ENCODE data around the gene TNS3.
"Not testable (repeated sequence)": the region's sequence is repeated elsewhere in the genome, so short reads cannot be mapped to it uniquely, and the experiment has no call there.

Gene TNS3

DNA sequence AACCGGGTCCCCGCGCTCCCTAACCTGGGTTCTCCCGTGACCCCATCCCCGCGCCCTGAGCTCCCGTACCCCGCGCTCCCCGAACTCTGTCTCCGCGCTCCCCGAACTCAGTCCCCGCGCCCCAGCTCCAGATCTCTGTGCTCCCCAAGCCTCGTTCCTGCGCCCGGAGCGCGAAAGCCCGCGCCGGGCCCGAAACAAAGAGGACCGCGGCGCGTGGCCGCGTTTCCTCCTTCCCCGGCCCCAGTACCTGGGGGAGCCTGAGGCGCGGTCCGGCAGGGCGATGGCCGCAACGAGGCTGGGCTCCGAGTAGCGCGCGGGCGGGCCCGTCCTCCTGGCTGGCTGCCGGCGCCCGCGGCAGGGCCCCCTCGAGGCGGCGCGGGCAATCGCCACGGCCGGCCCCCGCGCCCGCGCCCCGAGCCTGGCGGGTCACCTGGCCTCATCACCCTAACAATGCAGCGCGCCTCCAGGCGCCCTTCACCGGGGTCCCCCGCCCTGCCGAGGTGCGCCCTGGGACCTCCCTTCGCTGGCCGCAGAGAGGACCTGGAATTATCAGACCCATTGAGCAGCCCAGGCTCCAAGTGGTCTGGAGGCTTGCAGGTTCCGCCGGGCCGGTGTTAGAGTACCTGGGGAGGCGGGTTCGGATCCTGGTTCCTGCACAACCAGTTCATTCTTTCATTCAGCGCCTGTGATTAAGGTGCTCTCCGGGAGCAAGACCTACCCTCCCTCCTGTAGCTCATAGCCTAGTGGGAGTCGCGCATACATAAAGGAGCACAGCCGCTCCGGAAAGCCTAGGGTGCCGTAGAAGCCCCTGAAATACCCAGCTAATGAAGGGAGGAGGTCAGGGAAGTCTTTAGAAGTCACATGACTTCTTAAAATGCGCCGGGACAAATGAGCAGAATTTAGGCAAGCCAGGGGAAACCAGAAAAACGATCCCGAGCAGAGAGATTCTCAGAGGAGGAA lies at the start of gene TNS3:
TNS3 (minus strand) TSS at position 308 of the 960 bp plus-strand sequence. CDS start 142,475 bp downstream, outside the sequence.
- DNase-seq, result no peak

DNA sequence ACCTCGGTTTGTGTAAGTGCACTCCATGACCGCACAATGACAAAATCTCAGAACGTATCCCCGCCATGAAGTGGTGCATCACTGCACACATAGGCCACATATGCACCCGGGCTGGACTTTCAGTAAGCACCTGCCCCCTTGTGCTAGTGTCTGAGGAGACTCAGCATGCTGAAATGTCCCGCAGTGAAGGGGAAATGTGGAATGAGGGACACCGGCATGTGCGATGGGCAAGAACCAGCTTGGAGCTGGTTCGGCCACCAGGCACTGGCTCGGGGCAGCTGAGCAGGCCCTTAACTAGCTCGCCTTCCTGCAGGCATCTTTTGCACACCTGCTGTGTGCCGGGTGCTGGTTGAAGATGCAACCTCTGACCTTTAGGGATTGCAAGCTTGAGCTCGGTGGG lies 49.8 kb upstream of the TNS3 start:
- no peak for DNase-seq

DNA sequence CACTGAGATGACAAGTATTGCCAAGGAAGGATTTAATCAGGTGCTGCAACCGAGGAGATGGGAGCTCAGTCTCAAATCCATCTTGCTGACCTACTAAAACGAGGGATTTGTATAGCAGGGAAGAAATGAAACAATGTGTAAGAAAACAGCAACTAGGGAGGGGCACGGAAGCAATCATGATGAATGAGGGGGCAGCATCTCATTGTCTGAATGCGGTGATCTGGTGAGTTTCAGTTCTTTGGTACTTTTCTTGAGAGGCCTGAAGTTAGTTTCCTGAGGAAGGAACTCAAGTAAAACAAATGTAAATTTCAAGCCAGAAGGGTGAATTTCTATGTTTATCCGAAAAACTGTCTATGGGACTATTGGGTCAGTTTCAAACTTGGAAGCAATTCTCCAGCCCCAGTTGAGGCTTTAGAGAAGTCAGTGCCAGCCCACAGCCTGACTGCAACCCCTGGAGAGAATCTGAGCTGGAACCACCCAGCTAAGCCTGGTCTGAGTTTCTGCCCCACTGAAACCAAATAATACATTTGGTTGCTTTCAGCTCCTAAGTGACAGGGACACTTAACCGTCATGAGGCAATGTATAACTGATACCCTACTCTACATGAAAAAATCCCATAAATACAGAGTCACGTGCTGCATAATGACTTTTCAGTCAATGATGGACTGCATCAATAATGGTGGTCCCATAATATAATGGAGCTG lies 45.8 kb upstream of the TNS3 start:
- DNase-seq, result no peak

DNA sequence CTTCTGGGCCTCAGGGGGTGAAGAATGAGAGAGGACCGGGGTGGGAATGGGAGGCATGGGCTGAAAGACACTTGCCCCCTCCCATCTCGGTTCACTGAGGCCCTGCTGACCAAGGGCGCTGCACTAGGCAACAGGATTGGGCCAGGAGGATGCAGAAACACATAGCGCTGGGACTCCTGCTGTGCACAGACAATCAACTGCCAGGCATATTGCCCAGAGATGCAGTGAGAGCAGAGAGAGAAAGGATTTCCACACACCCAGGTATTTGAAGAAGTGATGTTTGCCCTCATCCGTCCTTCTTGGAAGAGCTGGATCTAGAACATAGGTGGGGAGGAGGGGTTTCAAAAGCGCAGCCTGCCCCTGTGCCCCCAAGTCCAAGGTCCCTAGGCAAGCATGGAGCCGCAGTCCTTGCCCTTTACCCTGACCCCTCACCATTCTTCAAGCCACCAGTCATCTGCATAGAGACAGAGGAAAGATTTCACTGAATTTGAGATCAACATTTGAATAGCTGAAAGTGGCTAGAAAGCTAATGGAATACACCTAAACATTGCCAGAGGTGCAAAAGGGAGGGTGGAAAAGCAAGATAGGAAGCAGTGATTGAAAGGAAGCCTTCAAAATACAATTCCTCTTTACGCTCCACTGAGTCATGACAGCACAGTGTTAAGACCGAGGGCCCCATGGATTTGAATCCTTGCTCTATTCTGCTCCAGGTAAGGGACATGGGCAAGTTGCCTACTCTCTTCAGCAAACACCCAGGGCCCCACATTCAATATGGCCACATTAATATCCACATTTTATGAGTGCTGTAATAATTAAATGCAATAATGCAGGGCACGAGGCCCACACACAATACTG lies 44.2 kb upstream of the TNS3 start:
- DNase-seq, result no peak

DNA sequence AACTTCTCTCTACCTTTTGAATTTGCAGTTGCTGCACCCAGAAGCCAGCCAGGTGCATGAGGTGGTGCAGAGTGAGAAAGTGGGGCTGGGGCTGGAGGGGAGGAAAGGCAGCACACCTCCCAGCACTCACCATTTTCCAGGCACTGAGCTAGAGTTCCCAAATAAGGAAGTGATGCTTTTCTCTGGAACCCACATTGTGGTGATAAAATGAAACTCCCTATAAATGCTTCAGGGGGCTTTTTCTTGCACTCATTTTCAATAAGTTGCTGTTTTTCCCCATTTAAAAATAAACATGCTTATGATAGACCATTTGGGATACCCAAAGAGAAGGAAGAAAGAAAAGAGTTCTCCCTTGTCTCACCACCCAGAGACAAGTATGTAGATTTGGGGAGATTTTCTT lies 42.8 kb upstream of the TNS3 start:
- no peak for DNase-seq

DNA sequence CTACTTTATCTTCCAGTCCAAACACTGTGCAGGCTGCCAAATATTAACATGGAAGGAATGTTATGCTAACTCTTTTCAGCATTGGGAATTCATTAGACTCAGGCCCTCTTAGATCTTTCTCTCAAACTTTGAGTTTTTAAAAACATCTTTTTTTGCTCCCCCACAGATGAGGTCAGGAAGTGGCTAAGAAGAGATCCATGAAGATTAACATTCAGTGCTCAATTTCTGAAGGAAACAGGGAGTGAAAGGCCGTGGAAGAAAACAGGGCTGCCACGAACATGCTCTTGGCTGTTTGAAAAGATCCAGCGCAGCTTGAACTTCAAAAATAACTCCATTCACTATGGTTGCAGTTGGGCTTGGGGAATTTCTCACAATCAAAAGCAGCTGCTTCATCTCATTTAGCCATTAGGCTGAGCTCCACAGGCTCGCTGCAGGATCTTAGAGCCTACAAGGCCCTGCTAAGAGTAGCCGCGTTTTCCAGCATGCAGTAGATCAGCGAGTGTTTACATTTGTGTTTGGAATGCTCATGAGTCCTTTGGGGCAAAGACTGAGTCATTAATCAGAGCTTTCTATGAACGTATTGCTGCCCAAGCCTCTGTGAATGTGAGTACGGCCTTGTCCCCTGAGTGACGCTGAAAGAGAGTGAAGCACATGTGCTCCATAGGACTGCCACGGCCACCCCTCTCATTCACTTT lies 41.2 kb upstream of the TNS3 start:
- DNase-seq, result no peak

DNA sequence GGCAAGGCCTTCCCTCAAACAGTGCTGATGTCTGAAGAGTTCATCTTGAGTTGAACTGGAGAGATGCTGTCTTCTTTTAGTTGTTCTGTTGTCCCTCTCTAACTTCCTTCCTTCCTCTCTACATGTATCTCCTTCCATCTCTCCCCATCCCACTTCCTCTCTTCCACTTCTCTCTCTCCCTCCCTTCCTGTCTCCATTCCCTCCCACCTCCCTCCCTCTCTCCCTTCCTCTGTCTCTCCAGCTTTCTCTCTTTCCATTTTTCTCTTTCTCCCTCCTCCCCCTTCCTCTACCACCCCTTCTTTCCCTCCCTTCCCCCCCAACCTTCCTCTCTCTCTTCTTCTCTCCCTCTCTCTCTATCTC lies 40.7 kb upstream of the TNS3 start:
- DNase-seq, result no peak

DNA sequence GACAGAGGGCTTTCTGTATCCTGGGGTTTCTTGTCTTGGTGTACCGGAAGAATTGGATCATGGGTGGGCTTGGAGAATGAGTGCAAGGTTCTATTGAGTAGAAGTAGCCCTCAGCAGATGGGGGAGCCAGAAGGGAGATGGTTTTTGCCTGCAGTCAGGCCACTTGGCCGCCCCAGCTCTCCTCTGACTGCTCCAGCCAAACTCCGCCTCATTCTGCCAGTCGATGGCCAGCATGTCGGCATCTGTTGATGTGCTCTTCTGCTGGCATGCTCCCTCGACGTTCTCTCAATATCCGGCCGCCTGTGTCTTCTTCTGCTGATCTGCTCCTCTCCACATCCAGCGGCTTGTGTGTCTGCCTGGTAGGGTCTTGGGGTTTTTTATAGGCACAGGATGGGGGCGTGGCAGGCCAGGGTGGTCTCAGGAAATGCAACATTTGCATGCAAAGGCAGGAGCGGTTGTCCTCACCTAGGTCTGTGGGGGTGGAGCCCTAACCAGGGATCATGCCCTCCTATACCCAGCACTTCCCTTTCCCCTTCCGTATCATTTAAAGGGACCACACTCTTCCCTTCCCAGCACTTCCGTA lies 40.2 kb upstream of the TNS3 start:
- DNase-seq, result no peak

DNA sequence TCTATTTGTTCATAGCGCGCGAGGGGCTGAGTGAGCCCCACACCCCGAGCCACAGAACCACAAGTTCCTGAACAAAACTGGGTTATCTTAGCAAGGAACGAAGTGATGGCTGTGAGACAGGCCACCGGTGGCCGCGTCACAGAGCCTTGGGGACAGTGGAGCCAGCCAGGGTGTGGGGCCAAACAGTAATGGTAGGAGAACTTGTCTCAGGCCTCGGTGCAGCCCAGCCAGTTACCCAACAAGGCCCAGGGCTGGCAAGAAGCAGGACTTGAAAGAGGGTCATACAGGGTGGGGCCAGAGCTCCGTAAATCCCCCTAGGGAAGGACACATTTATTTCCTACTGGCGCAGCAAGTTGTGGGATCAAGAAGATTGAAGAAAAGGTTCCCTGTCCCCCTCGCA lies 39.4 kb upstream of the TNS3 start:
- DNase-seq, result no peak

DNA sequence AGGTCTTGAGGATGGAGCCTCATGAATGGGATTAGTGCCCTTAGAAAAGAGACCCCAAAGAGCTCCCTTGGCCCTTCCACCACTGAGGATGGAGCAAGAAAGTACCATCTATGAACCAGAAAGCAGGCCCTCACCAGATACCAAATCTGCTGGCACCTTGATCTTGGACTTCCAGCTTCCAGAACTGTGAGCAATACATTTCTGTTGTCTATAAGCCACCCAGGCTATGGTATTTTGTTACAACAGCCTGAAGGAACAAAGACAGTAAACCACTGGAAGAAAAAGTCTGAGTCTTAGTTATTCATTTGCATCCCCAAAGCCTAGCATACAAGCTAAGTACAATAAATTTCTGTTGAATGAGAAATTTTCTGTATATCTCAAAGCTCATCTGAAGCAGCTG lies 37.9 kb upstream of the TNS3 start:
- DNase-seq, result no peak

DNA sequence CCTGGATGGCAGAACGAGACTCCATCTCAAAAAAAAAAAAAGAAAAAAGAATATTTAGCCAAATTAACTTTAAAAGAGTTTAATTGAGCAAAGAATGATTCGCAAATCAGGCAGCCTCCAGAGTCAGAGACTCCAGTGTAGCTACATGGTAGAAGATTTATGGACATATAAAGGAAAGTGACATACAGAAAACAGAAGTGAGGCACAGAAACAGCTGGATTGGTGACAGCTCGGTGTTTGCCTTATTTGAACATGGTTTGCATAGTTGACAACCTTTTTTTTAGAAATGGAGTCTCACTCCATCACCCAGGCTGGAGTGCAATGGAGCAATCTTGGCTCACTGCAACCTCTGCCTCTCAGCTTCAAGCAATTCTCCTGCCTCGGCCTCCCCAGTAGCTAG lies 35.2 kb upstream of the TNS3 start:
- DNase-seq, result no peak

DNA sequence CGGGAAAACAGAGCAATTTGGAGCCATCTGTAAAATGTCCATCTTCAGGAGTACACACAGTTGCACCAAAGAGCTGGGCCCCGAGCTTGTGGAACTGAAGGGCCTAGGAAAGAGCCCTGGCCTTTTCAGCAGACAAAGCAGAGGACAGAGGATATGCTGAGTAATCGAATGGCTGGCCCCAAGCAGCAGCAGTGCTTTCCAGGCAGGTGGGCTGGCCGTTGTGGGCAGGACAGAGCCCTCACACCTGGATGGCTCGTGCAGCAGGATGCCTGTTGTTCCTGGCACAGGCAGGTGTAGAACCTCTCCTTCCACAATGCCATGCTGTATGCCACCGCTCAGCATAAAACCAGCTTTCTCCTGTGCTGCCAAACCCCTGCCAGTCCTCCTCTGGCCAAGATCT lies 32.5 kb upstream of the TNS3 start:
- DNase-seq, result no peak

DNA sequence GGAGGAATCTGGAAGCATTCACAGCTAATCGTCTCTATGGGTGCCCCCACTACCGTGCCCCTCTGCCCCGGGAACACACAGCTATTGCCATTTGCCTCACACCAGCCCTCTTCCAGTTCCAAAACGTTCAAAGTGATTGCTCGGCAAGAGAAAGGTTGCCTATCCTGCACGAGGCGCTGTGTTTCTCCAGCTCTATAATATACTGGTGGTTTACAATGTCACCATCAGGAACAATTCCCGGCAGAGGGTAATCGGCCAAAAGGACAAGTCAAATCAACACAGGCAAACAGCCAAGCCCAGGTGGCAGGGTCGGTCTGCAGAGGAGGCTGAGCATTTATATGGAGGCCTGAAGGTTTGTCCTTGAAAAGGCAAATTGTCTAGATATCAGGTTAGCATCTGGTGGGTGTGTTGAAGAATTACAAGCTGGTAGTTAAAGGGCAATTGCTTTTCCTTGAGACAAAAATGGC lies 29.2 kb upstream of the TNS3 start:
- no peak for DNase-seq

DNA sequence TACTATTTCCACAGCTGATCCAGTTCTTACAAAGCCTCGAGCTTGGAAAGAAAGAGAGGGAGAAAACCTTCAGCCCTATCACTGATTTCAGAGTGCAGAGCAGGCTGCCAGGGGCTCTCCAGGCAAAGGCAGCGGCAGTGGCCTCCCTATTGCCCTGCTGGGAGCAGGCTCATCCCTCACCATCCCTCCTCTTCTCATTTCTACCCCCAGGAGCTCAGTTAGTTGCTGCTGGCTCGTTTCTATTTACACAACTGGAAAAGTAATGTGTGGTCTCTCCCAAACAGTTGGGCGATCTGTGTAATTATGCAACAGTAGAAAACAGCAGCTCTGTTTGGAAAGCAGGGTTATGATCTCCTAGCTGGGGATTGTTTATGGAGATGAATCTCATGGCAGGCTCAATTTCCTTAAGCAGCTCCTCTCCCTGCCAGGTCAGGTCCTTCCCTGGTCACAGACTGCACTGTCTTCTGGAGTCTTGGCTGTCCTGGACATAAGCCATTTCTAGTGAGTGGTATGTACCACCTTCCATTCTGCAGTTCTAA lies 28.7 kb upstream of the TNS3 start:
- no peak for DNase-seq

DNA sequence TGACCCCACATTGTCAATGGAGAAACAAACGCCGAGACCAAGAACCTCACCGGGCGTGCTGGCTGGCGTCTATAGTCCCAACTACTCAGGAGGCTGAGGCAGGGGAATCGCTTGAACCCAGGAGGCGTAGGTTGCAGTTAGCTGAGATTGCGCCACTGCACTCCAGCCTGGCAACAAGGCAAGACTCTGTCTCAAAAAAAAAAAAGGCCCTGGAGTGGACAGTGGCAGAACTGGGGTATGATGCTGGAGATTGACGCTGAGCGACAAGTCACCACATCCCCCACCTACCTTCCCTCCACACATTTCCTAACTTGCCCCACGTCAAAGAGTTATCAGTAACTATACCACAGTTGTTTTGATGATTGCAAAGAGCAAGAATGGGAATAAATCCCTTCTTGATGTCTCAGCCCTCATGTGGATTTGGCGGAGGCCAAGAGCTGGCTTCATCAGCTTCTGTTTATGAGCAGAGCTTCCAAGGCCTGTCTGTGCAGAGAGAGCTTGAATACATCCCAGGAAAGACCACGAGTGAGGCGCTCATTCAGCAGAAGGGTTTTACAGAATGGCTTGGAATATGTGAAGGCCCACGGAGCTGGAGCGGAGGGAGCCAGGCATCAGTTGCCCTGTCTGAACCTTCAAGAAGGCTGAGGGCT lies 28.0 kb upstream of the TNS3 start:
- no peak for DNase-seq

DNA sequence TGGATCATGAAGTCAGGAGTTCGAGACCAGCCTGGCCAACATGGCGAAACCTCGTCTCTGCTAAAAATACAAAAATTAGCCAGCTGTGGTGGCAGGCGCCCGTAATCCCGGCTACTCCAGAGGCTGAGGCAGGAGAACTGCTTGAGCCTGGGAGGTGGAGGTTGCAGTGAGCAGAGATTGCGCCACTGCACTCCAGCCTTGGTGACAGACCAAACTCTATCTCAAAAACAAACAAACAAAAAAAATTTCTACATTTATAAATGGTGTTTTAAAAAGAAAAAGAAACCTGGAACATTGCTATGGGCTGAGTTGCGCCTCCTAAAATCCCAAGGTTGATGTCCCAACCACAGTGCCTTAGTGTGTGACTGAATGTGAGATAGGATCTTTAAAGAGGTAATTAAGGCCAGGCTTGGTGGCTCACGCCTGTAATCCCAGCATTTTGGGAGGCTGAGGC lies 24.7 kb upstream of the TNS3 start:
- DNase-seq, result not testable (repeated sequence)

DNA sequence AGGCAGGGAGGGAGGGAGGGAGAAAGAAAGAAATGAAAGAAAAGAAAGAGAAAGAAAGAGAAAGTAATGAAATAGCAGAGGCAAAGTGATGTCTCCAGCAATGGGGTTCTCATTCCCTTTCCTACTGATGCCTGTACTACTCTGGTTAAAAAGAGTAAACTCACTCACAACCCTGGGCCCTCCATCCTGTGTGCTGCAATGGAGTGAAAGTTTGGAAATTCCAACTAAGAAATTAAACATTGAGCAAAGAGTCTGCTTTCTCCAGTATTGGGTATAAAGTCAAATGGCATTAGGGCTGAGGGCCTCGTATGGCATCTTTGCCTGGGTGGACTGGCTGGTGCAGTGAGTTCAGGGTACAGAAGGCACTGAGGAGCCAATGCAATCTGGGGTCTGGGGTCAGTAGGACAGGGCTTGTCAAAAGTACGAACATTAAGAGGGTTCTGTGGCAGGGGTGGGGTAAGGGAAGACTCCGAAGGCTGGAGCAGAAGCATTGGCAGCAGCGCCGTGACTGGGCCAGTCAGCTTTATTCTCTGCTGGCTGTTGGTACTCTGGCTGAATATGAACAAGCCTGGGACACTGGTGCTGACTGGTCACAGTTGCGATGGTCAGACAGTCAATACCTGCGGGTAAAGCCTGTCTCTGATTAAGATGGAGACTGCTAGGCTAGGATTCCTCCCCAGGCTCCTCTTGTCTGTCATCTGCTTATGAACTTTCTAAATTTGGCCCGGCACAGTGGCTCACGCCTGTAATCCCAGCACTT lies 24.1 kb upstream of the TNS3 start:
- no peak for DNase-seq

DNA sequence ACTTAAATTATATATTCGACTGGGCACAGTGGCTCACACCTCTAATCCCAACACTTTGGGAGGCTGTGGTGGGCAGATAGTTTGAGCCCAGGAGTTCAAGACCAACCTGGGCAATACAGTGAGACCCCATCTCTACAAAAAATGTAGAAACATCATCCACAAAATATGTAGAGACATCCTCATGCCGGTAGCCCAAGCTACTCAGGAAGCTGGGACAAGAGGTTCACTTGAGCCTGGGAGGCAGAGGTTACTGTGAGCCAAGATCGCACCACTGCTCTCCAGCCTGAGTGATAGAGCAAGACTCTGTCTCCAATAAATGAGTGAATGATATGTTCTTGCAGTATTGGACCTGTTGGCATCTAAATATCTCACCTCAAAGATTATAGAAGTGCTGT lies 22.6 kb upstream of the TNS3 start:
- DNase-seq, result no peak

DNA sequence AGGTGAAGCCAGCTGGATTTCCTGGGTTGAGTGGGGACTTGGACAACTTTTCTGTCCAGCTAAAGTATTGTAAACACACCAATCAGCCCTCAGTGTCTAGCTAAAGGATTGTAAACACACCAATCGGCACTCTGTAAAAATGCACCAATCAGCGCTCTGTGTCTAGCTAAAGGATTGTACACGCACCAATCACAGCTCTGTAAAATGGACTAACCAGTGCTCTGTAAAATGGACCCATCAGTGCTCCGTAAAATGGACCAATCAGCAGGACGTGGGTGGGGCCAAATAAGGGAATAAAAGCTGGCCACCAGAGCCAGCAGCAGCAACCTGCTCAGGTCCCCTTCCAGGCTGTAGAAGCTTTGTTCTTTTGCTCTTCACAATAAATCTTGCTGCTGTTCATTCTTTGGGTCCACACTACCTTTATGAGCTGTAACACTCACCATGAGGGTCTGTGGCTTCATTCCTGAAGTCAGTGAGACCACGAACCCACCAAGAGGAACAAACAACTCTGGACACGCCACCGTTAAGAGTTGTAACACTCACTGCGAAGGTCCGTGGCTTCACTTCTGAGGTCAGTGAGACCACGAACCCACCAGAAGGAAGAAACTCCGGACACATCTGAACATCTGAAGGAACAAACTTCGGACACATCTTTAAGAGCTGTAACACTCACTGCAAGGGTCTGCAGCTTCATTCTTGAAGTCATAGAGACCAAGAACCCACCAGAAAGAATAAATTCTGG lies 21.8 kb upstream of the TNS3 start:
- not testable (repeated sequence) for DNase-seq
